Effector CD8-positive, alpha-beta T cell (primary cell): ENCODE measurements around the gene APP.

Source experiments
- DNase-seq: peaks from one replicate; lab custom pipeline; 2025; lab: John Stamatoyannopoulos, UW

APP gene

GRCh38 chr21:26067836-26068594 is 102.6 kb downstream of the APP start:
- no peak for DNase-seq

GRCh38 chr21:26064506-26064905 is 106.1 kb downstream of the APP start:
- no peak for DNase-seq

- no peak for DNase-seq
These were observed 109.1 kb downstream of the APP start for GRCh38 chr21:26061437-26061836.

GRCh38 chr21:26060335-26061115 is 110.0 kb downstream of the APP start:
- DNase-seq: no peak

- DNase-seq: no peak
These were observed 112.9 kb downstream of the APP start for GRCh38 chr21:26057477-26058170.

- no peak for DNase-seq
These were observed 114.7 kb downstream of the APP start for GRCh38 chr21:26055841-26056264.

GRCh38 chr21:26055010-26055409 is 115.6 kb downstream of the APP start:
- DNase-seq: no peak

- no peak for DNase-seq
These were observed 118.5 kb downstream of the APP start for GRCh38 chr21:26052057-26052456.

GRCh38 chr21:26050857-26051256 is 119.7 kb downstream of the APP start:
- no peak for DNase-seq

- DNase-seq: no peak
These were observed 120.8 kb downstream of the APP start for GRCh38 chr21:26049803-26050202.

- no peak for DNase-seq
These were observed 123.1 kb downstream of the APP start for GRCh38 chr21:26047279-26047967.

- DNase-seq: no peak
These were observed 126.7 kb downstream of the APP start for GRCh38 chr21:26043891-26044290.

- no peak for DNase-seq
These were observed 128.2 kb downstream of the APP start for GRCh38 chr21:26042181-26042876.

- DNase-seq: no peak
These were observed 129.0 kb downstream of the APP start for GRCh38 chr21:26041431-26042180.

GRCh38 chr21:26036916-26037315 is 133.7 kb downstream of the APP start:
- DNase-seq: no peak

- DNase-seq: no peak
These were observed 138.3 kb downstream of the APP start for GRCh38 chr21:26032263-26032662.

- no peak for DNase-seq
These were observed 142.4 kb downstream of the APP start for GRCh38 chr21:26028183-26028582.

- no peak for DNase-seq
These were observed 142.9 kb downstream of the APP start for GRCh38 chr21:26027696-26028095.

GRCh38 chr21:26025536-26026512 is 144.7 kb downstream of the APP start:
- no peak for DNase-seq
